Smooth muscle cell (in vitro differentiated cells): ENCODE data around the gene BASP1. TPM values are rescaled to one million over a fixed set of nuclear protein-coding genes. Genes with fewer than 3 reads are reported as not detected.
"Not testable (repeated sequence)": the region's sequence is repeated elsewhere in the genome, so short reads cannot be mapped to it uniquely, and the experiment has no call there.

ENCODE experiments used
- DNase-seq: peaks from one replicate; lab custom pipeline; 2025; ENCODE audit not compliant: unreplicated experiment; lab: John Stamatoyannopoulos, UW
- H2AFZ ChIP-seq: fragments of 200-600 bp; sonication (generic); 2 replicates; pipeline ENCODE4 v1.6.0; 2016; ENCODE audit warnings: antibody characterized with exemption, low read depth, mild to moderate bottlenecking
- H3F3A ChIP-seq: fragments of 200-600 bp; sonication (generic); 2 replicates; pipeline ENCODE4 v1.6.0; 2017; ENCODE audit warnings: antibody characterized with exemption, low read depth
- H3K27ac ChIP-seq: fragments of 200-600 bp; sonication (generic); 2 replicates; pipeline ENCODE4 v1.5.1; 2016; ENCODE audit warnings: low read depth, mild to moderate bottlenecking
- H3K27me3 ChIP-seq: fragments of 200-600 bp; sonication (generic); 2 replicates; pipeline ENCODE4 v1.6.1; 2016; ENCODE audit warnings: low read depth, mild to moderate bottlenecking
- H3K36me3 ChIP-seq: fragments of 200-600 bp; sonication (generic); 2 replicates; pipeline ENCODE4 v1.5.1; 2016; ENCODE audit warnings: low read depth
- H3K4me1 ChIP-seq: fragments of 200-600 bp; sonication (generic); 2 replicates; pipeline ENCODE4 v1.5.1; 2016; ENCODE audit warnings: low read depth
- H3K4me2 ChIP-seq: fragments of 200-600 bp; sonication (generic); 2 replicates; pipeline ENCODE4 v1.6.0; 2016; ENCODE audit warnings: mild to moderate bottlenecking
- H3K4me3 ChIP-seq: fragments of 200-600 bp; sonication (generic); 2 replicates; pipeline ENCODE4 v1.5.1; 2016; ENCODE audit warnings: mild to moderate bottlenecking
- H3K79me2 ChIP-seq: fragments of 200-600 bp; sonication (generic); 2 replicates; pipeline ENCODE4 v1.6.0; 2016; ENCODE audit warnings: low read depth, mild to moderate bottlenecking
- H3K9ac ChIP-seq: fragments of 200-600 bp; sonication (generic); 2 replicates; pipeline ENCODE4 v1.6.0; 2016; ENCODE audit warnings: low read depth
- H3K9me3 ChIP-seq: fragments of 200-600 bp; sonication (generic); replicated peaks from 2 replicates; pipeline ENCODE4 v1.5.1; 2016; ENCODE audit warnings: low read depth
- H4K20me1 ChIP-seq: fragments of 200-600 bp; sonication (generic); 2 replicates; pipeline ENCODE4 v1.6.0; 2016; ENCODE audit warnings: low read depth
- CTCF ChIP-seq: fragments of 200-600 bp; sonication (generic); IDR thresholded peaks from 2 replicates; pipeline ENCODE4 v1.5.1; 2017; ENCODE audit warnings: borderline replicate concordance, mild to moderate bottlenecking, antibody characterized with exemption; ENCODE audit not compliant: insufficient read depth, poor library complexity, severe bottlenecking
- WGBS: methylation state at CpG from one replicate; pipeline ENCODE4 v1.1.7; 2016; ENCODE audit warnings: low lambda C conversion rate; 5-methylcytosine and 5-hydroxymethylcytosine counted together
- polyA plus RNA-seq: library from polyadenylated mRNA; unstranded; fragments of >200 nt; fragmentation: Nextera tagmentation; extraction: Ambion mirVana; gene quantifications from 2 replicates; pipeline ENCODE4 v1.2.1, GENCODE V29; 2016
- total RNA-seq: library from RNA; depleted of rRNA; stranded (reverse); fragments of >200 nt; gene quantifications from 2 replicates; pipeline ENCODE4 v1.2.3, GENCODE V29; 2014

Gene BASP1
- total and polyA plus RNA-seq, 2 experiments from 2014 or later: 194 to 304 TPM

GRCh38 chr5:17304282-17304681, 86.9 kb downstream of the BASP1 start:
- Histone ChIP-seq H3F3A (peaks cover 16% of the 10 kb centered on the region), H3K4me3 (no peak overlapping the region), H3K9ac (no peak overlapping the region), H4K20me1 (no peaks in the 10 kb centered on the region), H3K4me2 (peak overlapping the region; percentile 75), H3K27ac (peak overlapping the region; percentile 83), H3K36me3 (no peaks in the 10 kb centered on the region), H3K79me2 (no peaks in the 10 kb centered on the region), H3K4me1 (no peaks in the 10 kb centered on the region), H2AFZ (no peak overlapping the region), H3K27me3 (no peaks in the 10 kb centered on the region), H3K9me3 (no peaks in the 10 kb centered on the region)
- TF ChIP-seq CTCF: no peak
- no peak for DNase-seq
- WGBS: 13% methylated on average over 4 of the region's 4 CpGs

- Histone ChIP-seq H3K4me3 (no peak overlapping the region), H3K9me3 (no peaks in the 10 kb centered on the region), H3K36me3 (no peaks in the 10 kb centered on the region), H3K27me3 (no peaks in the 10 kb centered on the region), H3K4me1 (no peaks in the 10 kb centered on the region), H4K20me1 (no peaks in the 10 kb centered on the region), H3K9ac (peak overlapping the region; percentile 14), H3F3A (peaks cover 16% of the 10 kb centered on the region), H3K27ac (peak overlapping the region; percentile 83), H3K79me2 (no peaks in the 10 kb centered on the region), H2AFZ (no peak overlapping the region), H3K4me2 (peak overlapping the region; percentile 75)
- no peak for DNase-seq
- 5% methylated on average over 5 of the region's 5 CpGs for WGBS
- no peak for TF ChIP-seq CTCF
Observed at GRCh38 chr5:17305017-17305416, 87.6 kb downstream of the BASP1 start.

GRCh38 chr5:17305964-17306725, 88.7 kb downstream of the BASP1 start:
- 15% methylated on average over 14 of the region's 14 CpGs for WGBS
- Histone ChIP-seq H3K27ac (peak overlapping the region; percentile 83), H3K36me3 (no peaks in the 10 kb centered on the region), H3K4me2 (peak overlapping the region; percentile 75), H3K4me1 (no peaks in the 10 kb centered on the region), H3K79me2 (no peaks in the 10 kb centered on the region), H3K27me3 (no peaks in the 10 kb centered on the region), H2AFZ (peak overlapping the region; percentile 15), H3F3A (peaks cover 16% of the 10 kb centered on the region), H4K20me1 (no peaks in the 10 kb centered on the region), H3K9me3 (no peaks in the 10 kb centered on the region), H3K9ac (peak overlapping the region; percentile 32), H3K4me3 (peak overlapping the region; percentile 19)
- peak; percentile 15 for DNase-seq
- no peak for TF ChIP-seq CTCF

GRCh38 chr5:17306726-17307091, 89.3 kb downstream of the BASP1 start:
- H3K4me1 ChIP-seq: no peaks in the 10 kb centered on the region
- DNase-seq: no peak
- peaks cover 16% of the 10 kb centered on the region for H3F3A ChIP-seq
- H3K27me3 ChIP-seq: no peaks in the 10 kb centered on the region
- 87% methylated on average over 14 of the region's 14 CpGs for WGBS
- H3K4me3 ChIP-seq: no peak overlapping the region
- H3K36me3 ChIP-seq: no peaks in the 10 kb centered on the region
- H3K4me2 ChIP-seq: peak overlapping the region; percentile 75
- no peaks in the 10 kb centered on the region for H3K9me3 ChIP-seq
- peak overlapping the region; percentile 15 for H2AFZ ChIP-seq
- no peaks in the 10 kb centered on the region for H4K20me1 ChIP-seq
- no peaks in the 10 kb centered on the region for H3K79me2 ChIP-seq
- H3K27ac ChIP-seq: peak overlapping the region; percentile 83
- H3K9ac ChIP-seq: peak overlapping the region; percentile 32
- TF ChIP-seq CTCF: no peak

GRCh38 chr5:17307440-17307839, 90.0 kb downstream of the BASP1 start:
- H3K4me1 ChIP-seq, H4K20me1 ChIP-seq, H3K4me3 ChIP-seq, H2AFZ ChIP-seq, H3K36me3 ChIP-seq, H3K4me2 ChIP-seq, H3K27me3 ChIP-seq, H3K9me3 ChIP-seq, DNase-seq, H3K9ac ChIP-seq, H3K79me2 ChIP-seq, H3K27ac ChIP-seq: not testable (repeated sequence)
- 96% methylated on average over 4 of the region's 4 CpGs for WGBS
- H3F3A ChIP-seq: peaks cover 16% of the 10 kb centered on the region
